Retina (tissue), 1 donor: Measurements from ENCODE around the gene SLC37A2.
"Not testable (repeated sequence)": the region's sequence is repeated elsewhere in the genome, so short reads cannot be mapped to it uniquely, and the experiment has no call there.

Experiments
- DNase-seq: peaks from one replicate; pipeline ENCODE4 v3.0.0-alpha.2; 2016

Gene SLC37A2

DNA sequence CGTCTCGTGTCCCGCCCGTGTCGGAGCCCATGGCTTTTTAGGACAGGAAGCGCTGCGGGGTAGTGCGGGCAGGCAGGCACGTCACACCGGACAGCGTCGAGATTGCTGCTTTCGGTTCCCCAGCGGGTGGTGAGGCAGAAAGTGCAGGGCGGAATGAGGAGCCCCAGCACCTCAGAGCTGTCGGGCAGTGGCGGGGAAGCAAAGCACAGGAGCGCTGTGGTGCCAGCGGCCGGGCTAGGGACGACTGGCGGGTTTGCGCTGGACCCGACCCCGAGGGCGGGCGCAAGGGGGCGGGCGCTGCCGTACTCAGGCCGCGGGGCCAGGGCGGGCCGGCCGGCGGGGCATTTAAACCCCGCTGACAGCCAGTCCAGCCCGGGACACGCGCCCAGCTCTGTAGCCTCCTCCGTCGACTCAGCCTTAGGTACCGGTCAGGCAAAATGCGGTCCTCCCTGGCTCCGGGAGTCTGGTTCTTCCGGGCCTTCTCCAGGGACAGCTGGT, at the start of gene SLC37A2:
Gene SLC37A2 (plus strand): TSS at position 375 of the 498 bp plus-strand sequence. CDS start 63 bp downstream, at position 438.
- DNase-seq, result peak; percentile 80

DNA sequence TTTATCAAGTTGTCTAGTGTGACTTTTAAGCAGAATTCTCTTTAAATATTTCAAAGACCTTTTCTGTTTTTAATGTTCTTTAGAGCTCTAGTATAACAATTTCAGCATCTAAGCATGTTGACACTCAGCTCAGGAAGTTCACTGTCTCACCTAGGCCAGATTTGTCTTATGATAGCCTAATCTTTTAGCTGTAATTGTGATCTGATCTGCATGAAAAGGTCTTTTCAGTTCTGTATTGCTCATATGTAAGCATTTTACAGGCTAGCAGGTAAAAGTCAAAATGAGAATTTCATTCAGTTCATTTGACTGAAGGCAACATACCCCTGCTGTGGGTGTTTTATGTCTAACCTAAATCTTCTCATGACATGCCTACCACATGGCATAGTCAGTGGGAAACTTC, 46.7 kb upstream of the SLC37A2 start:
- no peak for DNase-seq

DNA sequence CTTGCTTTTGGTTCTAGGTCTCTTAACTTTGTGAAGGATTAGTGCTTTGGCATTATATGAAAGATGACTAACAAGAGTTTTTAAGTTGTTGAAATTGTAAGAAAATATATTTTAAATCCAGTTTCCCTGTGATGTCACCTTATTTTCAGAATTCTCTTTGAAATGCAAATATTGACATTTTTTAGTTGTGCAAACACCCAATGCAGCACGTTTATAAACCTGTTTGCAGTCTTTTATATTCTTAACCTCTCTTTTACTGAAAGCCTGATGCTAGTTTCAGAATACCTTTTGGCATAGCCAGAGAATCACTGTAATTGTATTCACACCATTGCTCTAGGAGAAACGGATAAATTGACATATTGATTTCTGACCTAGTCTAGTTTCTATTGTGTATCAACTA, 42.8 kb upstream of the SLC37A2 start:
- DNase-seq, result no peak

DNA sequence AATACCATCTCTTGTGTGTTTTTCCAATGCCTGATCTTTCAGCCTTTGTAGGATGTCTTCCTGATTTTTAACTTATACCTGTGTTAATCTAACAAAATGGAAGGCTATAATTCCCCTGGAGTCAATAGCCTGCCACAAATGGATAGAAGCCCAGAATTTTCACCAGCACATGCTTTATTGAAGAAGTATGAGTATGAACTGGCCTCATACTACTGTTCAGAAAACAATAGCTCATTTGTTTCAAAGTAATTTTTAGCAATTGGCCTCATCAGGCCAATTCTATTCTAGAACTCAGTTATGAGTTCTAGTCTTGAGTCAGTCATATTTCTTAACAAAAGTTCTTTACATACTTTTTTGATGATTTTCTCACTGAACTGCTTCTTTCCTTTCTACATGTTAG, 40.6 kb upstream of the SLC37A2 start:
- DNase-seq, result no peak

DNA sequence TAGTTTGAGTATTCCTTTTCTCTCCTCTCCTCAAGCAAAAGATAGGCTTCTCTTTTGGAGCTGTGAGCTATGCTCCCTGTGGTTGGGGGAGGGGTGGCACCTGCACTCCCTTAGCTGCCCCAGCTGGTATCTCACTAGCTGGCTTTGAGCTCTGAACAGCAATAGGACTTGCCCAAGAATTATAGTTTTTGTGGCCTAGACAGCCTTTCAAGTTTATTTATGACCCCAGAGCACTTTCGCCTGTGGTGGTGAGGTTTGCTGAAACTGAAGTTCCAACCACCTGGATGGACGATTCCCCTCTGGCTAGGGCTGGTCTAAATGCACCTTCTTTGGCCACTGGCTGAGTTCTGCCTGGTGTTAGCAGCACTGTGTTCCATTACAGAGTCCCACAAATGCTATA, 37.1 kb upstream of the SLC37A2 start:
- no peak for DNase-seq

DNA sequence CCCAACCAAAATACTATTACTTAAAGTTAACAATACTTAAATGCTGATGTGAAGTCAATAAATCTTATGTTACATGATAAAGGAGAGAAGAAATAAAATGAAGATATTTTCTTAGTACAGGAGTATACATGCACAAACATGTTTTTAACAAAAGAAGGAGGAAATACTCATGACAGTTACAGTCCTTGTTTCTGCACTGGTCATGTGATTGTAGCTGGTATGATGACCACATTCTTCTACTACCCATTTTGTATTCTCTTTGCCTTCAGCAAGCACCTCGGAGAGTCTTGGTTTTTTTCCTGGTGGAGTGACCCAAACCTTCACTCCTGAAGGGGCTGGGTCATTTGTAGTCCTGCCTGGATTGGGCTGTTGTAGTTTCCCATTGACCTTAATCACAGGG, 33.7 kb upstream of the SLC37A2 start:
- not testable (repeated sequence) for DNase-seq

DNA sequence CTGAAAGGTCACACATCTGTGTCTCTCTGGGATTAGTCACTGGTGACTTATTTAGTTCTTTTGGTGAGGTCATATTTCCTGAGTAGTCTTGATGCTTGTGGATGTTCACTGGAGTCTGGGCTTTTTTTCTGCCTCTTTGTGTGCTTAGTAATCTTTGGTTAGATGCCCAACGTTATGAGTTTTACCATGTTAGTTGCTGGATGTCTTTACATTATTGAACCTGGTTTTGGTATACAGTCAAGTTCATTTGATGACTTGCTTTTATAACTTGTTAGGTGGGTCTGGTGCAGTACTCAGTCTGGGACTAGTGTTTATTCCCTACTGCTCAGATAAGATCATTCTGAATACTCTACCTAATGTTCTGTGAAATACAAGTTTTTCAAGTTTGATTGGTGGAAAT, 26.2 kb upstream of the SLC37A2 start:
- DNase-seq, result no peak

DNA sequence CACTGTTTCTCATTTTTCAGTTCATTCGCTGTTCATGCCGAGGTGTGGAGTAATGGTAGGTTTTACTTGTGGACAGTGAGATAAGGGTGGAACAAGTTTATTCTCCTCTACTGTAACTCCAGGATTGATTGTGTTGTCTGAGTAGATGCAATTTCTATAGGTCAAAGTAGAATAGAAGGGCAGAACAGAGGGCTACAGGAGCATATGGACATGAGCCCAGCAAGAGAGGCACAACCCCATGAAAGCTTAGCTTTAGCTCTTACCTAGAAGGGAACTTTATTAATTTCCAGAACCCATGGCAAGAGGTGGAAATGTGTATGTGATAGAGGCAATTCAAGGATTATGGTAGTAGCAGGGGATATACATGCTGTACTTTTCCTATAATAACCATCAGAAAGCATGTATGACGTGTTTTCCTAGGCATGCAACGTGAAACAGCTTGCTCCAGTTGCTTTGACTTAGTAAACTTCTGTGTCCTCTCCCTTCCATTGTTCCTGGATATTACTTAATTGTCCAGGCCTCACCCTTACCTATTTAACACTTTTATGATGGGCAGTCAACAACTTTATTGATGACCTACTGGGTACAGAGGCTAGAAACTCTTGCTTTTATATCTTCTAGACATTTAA, 13.8 kb upstream of the SLC37A2 start:
- no peak for DNase-seq

DNA sequence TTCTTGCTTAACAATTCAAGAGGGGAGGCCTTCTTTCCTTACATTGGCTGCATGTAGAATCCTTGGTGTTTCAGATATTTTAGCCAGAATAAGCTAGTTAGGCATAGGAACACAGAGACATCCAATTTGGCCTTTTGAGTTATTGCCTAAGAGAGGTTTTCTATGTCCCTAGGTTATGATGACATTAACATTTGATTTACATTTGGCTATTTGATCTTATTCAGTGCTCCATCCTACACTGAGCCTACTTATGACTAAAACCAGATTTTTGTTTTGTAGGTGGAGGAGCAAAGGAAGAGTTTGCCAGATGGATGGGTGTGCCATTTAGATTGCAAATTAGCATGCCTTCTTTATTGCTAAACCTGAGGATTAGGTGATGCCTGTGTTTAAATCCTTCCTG, 11.1 kb upstream of the SLC37A2 start:
- DNase-seq, result no peak

DNA sequence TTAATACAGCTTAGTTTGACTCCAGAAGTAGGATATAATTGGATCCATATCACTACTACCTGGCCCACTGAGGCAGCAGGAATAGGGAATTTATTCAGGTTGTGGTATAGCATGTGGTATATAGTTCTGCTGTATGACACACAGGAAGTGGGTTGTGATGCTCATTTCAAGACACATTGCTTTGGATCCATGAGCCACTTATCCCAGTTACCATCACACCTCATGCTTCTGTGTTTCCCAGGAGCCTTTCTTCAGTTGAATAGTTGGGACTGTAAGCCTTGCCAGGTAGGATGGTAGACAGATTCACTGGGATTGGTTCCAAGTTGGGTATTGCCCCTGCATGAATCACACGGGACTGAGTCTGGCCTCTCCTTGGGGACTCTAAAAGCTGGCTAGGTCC, 9.9 kb upstream of the SLC37A2 start:
- DNase-seq, result no peak

DNA sequence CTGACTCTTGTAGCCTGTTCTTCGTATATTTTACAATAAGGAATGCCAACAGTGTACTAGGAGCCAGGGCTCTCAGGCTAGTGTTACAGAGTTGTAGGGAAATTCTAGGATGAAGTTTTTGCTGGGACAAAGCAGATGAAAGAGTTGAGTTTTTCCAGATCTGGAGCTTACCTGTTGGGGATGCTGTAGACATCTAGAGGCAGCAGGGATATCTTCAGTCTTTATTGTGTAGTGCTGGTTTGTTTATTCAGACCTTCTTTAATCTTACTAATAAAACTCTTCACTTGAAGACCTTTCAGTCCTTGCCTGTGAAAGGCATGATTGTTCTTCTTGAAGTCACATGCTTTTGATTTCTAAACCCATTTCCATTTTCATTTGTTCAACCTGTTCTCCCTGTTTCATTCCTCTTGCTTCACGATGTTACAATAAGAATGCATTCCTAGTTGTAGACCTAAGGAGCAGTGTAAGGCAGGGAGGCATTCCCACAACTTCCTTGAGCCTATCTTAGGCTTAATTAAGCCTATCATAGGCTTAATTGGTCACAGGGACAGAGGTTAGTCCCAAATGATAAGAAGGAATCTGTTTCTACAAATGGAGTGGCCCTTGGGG, 7.9 kb upstream of the SLC37A2 start:
- DNase-seq, result no peak

DNA sequence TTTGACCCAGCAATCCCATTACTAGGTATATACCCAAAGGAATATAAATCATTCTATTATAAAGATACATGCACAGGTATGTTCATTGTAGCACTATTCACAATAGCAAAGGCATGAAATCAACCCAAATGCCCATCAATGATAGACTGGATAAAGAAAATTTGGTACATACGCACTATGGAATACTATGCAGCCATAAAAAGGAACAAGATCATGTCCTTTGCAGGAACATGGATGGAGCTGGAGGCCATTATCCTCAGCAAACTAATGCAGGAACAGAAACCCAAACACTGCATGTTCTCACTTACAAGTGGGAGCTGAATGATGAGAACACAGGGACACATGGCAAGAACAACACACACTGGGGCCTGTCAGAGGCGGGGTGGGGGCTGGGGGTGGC, 7.0 kb upstream of the SLC37A2 start:
- not testable (repeated sequence) for DNase-seq

DNA sequence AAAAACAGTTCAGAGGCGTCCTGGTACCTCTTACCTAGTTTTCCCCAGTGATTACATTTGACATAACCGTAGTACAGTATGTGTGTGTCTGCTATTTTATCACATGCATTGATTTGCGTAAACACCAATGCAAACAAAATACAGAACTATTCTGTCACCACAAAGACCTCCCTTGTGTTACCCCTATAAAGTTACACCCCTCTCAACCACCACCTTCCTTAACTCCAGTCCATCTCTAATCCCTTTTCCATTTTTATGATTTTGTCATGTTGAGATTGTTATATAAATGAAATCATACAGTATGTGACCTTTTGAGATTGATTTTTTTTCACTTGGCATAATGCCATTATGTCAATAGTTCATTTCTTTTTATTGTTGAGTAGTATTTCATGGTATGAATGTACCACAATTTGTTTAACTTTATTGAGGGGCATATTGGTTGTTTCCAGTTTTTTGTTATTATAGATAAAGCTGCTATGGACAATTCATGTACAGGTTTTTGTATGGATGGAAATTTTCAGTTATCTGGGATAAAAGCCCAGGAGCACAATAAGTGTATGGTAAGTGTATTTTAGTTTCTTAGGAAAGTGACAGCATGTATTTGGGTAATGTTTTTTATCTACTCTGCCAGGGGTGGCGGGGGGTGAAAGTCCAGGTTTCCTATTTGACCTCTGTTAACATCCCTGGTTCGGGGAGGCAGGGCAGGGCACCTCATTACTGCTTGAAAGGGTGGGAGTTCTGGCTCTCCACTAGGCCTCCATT, 6.0 kb upstream of the SLC37A2 start:
- DNase-seq, result no peak

DNA sequence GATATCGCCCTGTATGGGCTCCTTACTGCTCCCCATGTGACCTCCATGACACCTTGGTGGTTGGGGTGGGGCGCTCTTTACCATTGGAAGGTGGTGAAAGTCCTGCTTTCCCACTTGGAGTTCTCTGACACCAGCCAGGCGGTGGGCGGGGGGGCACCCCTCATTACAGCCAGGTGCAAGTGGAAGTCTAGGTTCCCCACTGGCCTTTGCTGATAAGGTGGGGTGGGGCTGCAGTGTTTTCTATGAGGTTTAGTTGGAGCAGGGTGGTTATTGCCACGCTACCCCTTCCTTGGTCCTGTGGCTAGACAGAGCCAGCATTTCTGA, 5.5 kb upstream of the SLC37A2 start:
- DNase-seq, result no peak

DNA sequence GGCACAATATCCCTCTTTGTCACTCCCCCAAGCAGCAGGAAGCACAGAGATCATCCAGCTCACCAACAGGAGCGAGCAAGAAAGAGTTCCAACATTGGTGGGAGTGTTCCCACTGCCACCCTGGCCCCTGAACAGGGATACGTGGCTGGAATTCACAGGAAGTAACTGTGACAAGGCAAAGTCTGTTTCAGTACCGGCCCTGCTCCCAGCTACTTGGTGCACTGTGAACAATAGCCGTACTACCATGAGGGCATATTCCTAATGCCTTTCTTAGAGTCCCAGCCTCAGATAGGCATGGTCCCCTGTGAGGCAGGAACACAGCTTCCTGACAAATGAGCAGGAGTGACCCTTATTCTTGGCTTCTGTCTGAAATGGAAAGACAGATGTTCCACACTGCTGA, 1.8 kb upstream of the SLC37A2 start:
- no peak for DNase-seq

DNA sequence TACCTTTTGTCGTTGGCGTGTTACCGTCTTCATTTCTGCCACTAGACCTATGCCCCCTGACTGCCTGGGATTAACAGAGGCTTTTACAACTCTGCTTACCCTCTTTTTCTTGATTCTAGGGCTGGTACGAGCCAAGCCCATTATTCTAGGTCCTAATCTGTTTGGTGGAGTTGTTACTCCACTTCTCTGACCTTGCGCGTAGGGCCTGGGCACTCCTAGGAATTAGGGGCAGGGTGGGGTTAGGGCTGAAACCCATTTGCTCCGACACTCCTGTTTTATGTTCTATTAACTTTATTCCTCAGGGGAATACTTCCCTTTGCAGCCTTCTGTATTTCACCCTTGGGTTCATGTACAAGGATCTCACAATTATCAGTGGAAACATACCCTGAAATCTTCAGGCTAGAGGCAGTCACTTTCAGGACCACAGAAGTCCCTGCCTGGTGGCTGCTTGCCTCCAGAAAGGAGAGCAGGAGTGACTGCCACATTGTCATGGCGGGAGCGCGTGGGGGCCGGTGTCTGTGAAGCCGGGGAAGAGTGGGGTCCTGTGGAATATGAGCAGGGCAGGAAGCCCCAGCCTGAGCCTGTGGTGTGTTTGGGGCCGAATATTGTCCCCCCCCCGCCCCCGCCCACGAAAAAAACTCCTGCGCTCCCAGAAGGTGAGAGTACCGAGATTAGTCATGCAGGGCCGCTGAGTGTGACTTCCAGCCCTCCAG, 731 bp upstream of the SLC37A2 start:
- no peak for DNase-seq

DNA sequence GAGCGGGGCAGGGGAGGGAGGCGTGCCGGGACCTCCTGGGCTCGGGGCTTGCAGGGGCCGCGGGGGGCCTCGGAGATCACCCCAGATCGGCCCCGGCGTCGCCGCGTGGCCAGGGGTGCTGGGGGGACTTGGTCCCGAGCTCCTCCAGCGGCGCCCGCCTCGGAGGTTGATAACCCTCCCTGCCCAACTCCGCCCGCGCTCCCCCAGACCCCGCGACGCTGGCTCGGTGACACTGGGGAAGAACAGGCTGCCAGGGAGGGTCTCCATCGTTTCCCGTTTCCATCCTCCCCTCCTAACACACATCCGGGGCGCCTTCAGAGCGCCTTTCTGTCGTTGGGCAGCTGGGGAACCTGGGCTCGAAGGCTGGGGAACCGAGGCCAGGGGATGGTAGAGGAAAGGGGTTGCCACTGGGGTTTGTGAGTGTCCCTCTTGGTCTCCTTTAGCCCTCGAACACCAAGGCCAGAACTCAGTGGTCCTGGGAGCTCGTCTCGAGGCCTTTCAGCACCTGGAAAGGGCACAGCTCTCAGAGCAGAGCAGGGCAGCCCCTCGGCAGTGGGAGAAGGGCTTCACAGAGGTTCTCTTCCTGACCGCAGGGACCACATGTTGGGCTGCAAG, 431 bp downstream of the SLC37A2 start:
- DNase-seq, result peak; percentile 49

DNA sequence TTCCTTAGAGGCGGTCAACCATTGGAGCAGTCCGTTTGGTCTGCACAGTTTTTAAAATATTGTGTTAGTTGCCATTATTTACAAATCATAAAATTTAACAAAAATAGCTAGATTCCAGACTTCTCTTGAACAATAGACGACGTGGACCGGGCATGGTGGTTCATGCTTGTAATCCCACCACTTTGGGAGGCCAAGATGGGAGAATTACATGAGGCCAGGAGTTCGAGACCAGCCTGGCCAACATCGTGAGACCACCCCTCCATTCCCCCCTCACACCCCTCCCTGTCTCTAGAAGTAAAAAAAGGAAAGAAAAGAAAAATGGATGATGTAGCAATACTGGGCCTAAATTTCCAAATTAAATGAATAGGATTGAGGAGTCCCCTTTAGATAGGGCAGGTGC, 965 bp downstream of the SLC37A2 start:
- no peak for DNase-seq

DNA sequence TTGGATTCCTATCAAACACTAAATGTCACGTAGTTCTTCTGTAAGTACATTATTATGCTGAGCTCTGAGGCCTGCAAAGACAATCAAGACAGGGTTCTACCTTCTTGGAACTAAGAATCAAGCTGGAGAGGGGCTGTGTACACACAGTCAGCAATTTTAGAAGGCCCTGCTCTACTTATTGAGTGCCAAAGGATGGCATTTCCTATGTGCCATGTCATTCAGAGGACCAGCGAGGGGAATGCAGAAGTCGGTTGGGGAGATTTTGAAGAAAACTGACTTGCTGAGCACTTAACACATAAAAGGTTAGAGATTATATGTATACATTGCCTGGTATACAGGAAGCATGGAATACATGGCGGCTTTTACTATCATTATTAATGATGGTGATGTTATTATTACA, 5.3 kb downstream of the SLC37A2 start:
- DNase-seq, result no peak

DNA sequence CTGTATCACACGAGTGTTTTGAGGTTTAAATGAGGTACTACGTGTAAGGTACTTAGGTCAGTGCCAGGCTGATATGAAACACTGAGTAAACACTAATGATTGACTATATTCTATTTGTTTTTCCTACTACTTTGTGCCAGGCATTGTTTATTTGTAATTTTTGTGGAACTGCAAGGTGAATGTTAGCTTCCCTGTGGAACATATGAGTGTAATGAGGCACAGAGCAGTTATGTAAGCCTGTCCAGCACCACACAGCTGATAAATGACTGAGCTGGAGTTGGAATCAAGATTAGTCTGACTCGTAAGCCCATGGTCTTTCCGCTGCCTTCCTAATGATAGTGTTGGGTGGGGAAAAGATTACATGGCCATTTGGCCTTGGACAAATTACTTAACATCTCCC, 5.9 kb downstream of the SLC37A2 start:
- no peak for DNase-seq

DNA sequence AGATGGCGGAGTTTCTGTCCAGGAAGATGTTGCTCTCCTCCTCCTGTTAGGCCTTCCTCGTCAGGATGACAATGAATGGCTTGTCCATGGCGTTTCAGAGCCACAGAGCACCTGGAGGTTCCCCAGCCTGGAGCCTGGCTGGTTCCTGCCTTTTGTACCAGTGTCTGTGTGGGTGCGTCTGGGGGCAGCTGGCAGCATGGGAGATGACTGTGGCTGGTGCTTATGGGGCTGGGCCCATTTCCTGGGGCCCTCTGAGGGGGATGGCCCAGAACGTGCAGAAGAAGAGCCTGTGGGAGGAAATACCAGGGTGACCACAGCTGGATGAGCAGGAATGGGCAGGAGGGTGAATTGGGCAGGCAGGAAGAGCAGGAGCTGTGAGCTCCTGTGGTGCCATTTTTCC, 6.7 kb downstream of the SLC37A2 start:
- no peak for DNase-seq

DNA sequence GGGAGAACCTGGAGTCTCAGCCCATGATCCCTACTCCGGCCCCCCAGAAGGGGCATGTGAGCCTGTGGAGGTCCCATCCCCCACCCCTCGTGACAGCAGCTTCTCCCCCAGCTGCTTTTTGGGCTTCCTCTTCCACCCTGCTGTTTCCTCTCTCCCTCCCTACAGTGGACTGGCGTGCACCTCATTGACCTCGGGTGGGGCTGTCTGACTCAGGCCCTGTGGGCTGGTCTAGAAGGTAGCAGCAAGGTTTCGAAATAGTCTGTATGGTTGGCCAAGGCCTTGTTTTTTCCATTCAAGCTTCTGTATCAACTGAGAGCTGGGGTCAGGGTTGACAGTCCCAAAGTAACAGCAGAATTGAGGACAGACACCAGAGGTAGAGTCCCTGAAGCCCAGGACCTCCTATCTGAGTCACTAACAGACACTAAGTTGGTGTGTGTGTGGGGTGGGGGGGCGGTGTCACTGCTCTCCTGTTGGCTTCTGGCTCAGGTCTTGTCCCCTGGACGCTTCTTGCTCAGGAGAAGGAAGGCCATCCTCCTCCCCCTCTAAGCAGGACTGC, 7.7 kb downstream of the SLC37A2 start:
- no peak for DNase-seq

DNA sequence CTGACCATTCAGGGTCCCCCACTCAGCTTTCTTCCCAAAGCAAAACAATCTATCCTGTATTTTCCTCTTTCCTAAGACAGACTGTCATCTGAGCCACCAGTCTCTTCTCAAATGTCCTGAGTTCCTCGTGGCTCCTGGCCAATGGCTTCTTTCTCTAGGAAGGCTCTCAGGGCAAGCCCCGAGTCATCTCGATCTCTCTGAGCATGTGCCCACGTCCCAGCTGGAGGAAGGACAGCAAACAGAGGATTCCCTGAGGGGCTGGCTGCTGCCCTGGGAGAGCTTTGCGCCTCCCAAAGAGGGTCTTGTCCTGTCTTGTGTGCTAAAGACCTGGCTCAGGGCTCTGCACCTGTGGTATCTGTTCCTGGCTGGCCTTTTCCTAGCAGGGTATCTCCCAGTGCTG, 8.3 kb downstream of the SLC37A2 start:
- no peak for DNase-seq
